ENCODE measurements around the gene FBXW4.

DNA sequence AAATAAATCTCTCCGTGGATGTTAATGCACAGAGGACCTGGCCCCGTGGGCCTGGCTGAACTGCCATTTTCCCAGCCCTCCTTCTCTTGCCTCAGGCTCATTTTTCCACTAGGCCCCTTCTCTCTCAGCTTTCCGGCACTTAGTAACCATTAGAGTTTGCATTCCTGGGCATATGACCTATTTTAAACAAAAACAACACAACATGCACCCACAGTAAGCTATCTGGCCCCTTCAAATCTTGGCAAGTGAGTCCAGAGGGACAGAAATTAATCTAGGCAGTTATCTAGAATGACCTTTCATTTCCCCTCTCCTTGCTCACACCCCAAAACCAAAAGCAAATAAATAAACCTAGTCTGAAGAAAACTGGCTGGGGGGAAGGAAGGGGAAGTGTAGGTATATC is 11.7 kb downstream of the FBXW4 start:
- TF ChIP-seq POLR2AphosphoS5 (IDR thresholded peaks at IDR 0.05; ENCODE audit: low read length) (no peak), POLR2A (IDR thresholded peaks at IDR 0.05; ENCODE audit: low read depth, low read length) (no peak), RELA (IDR thresholded peaks at IDR 0.05; ENCODE audit: borderline replicate concordance, partially characterized antibody) (no peak)
- TF ChIP-seq, protein P1, sequence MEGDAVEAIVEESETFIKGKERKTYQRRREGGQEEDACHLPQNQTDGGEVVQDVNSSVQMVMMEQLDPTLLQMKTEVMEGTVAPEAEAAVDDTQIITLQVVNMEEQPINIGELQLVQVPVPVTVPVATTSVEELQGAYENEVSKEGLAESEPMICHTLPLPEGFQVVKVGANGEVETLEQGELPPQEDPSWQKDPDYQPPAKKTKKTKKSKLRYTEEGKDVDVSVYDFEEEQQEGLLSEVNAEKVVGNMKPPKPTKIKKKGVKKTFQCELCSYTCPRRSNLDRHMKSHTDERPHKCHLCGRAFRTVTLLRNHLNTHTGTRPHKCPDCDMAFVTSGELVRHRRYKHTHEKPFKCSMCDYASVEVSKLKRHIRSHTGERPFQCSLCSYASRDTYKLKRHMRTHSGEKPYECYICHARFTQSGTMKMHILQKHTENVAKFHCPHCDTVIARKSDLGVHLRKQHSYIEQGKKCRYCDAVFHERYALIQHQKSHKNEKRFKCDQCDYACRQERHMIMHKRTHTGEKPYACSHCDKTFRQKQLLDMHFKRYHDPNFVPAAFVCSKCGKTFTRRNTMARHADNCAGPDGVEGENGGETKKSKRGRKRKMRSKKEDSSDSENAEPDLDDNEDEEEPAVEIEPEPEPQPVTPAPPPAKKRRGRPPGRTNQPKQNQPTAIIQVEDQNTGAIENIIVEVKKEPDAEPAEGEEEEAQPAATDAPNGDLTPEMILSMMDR (IDR thresholded peaks at IDR 0.05 in 2 of 3, conservative IDR thresholded peaks at IDR 0.05 in 1 of 3; ENCODE audit: control insufficient read depth in 2 of 3, extremely low read depth in 1 of 3, insufficient read depth in 1 of 3, low read depth in 3 of 3, low read length in 3 of 3): no peak
- TF ChIP-seq, protein P2, sequence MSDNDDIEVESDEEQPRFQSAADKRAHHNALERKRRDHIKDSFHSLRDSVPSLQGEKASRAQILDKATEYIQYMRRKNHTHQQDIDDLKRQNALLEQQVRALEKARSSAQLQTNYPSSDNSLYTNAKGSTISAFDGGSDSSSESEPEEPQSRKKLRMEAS (IDR thresholded peaks at IDR 0.05; ENCODE audit: low read depth, low read length): no peak

All from GM12878 (cell line).